Measurements from ENCODE around the gene NDST3.

GRCh38 chr4:118221227-118221800 lies 187.0 kb downstream of the NDST3 start:
- TF ChIP-seq CTCF (conservative IDR thresholded peaks at IDR 0.05; ENCODE audit: low read length): no peak
- TF ChIP-seq EZH2phosphoT487 (IDR thresholded peaks at IDR 0.05; ENCODE audit: borderline replicate concordance, low read depth, low read length): no peak

Data from OCI-LY7 (cell line).